ENCODE data around the gene UGT1A9. TPM values are rescaled to one million over a fixed set of nuclear protein-coding genes. Genes with fewer than 3 reads are reported as not detected.

The UGT1A9 gene
- polyA plus RNA-seq, 1 donor (not counting 4 experiments of a cell fraction or from before 2014, with no cell fraction given), result not detected

DNA sequence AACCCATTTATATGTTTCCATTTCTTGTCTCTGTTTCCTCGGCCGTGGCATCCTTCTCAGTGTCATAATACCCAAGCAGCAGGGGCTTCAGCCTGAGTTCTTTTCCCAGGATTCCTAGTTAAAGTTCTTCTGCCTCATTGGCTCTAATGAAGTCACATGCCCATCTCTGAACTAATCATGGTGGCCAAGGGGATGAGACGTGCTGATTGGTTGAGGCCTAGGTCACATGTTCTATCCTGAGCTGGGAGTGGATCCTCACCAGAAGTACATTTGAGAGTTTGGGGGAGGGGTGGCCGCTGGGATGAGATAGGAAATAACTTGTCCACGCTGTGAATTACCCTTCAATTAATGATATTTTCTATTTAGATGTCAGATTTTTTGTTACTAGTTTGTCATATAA lies 37.2 kb downstream of the UGT1A9 start:
- H3K4me1 ChIP-seq (ENCODE audit: control insufficient read depth, extremely low read depth, insufficient read depth, low read length), result peaks cover 38% of the 10 kb centered on the region
- H3K9me3 ChIP-seq (ENCODE audit: control insufficient read depth, low read depth, low read length), result no peaks in the 10 kb centered on the region
- H2AFZ ChIP-seq (ENCODE audit: control insufficient read depth, low read length), result no peak overlapping the region
- H3K27me3 ChIP-seq (ENCODE audit: control insufficient read depth, extremely low read depth, insufficient read depth, low read length), result no peaks in the 10 kb centered on the region
- H3K27ac ChIP-seq (ENCODE audit: control insufficient read depth, insufficient read depth, low read length), result no peak overlapping the region
- H3K9ac ChIP-seq (ENCODE audit: control insufficient read depth, extremely low read depth, insufficient read depth, low read length), result no peak overlapping the region
- FAIRE-seq, result no peak
- H3K4me3 ChIP-seq (ENCODE audit: control insufficient read depth in 2 of 3, extremely low read depth in 1 of 3, insufficient read depth in 2 of 3, low read depth in 1 of 3, low read length in 3 of 3), result no peak overlapping the region
- DNase-seq (ENCODE audit: low read depth, low spot score), result no peak
- no peaks in the 10 kb centered on the region for H4K20me1 ChIP-seq (ENCODE audit: control insufficient read depth, extremely low read depth, insufficient read depth, low read length)
- dilution Hi-C loops (cut with MboI; ENCODE audit: extremely low pct_ligation_motif_present, low sequenced_read_pairs), result no loop called here
- peaks cover 46% of the 10 kb centered on the region for H3K79me2 ChIP-seq (ENCODE audit: control insufficient read depth, insufficient read depth, low read length)
- no peaks in the 10 kb centered on the region for H3K9me1 ChIP-seq (ENCODE audit: control insufficient read depth, extremely low read depth, insufficient read depth, low read length)
- H3K4me2 ChIP-seq (ENCODE audit: control insufficient read depth, extremely low read depth, insufficient read depth, low read depth, low read length), result no peak overlapping the region
- TF ChIP-seq, protein P1, sequence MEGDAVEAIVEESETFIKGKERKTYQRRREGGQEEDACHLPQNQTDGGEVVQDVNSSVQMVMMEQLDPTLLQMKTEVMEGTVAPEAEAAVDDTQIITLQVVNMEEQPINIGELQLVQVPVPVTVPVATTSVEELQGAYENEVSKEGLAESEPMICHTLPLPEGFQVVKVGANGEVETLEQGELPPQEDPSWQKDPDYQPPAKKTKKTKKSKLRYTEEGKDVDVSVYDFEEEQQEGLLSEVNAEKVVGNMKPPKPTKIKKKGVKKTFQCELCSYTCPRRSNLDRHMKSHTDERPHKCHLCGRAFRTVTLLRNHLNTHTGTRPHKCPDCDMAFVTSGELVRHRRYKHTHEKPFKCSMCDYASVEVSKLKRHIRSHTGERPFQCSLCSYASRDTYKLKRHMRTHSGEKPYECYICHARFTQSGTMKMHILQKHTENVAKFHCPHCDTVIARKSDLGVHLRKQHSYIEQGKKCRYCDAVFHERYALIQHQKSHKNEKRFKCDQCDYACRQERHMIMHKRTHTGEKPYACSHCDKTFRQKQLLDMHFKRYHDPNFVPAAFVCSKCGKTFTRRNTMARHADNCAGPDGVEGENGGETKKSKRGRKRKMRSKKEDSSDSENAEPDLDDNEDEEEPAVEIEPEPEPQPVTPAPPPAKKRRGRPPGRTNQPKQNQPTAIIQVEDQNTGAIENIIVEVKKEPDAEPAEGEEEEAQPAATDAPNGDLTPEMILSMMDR (optimal IDR thresholded peaks at IDR 0.05 in 1 of 3, IDR thresholded peaks at IDR 0.05 in 1 of 3, conservative IDR thresholded peaks at IDR 0.05 in 1 of 3; ENCODE audit: extremely low read depth in 1 of 3, insufficient read depth in 2 of 3, low read length in 3 of 3), result no peak
- TF ChIP-seq EZH2 (IDR thresholded peaks at IDR 0.05; ENCODE audit: low read length), result no peak
- H3K36me3 ChIP-seq (ENCODE audit: control insufficient read depth in 2 of 2, extremely low read depth in 1 of 2, insufficient read depth in 2 of 2, low read length in 2 of 2), result peaks cover 3 to 13% of the 10 kb centered on the region in 2 experiments

DNA sequence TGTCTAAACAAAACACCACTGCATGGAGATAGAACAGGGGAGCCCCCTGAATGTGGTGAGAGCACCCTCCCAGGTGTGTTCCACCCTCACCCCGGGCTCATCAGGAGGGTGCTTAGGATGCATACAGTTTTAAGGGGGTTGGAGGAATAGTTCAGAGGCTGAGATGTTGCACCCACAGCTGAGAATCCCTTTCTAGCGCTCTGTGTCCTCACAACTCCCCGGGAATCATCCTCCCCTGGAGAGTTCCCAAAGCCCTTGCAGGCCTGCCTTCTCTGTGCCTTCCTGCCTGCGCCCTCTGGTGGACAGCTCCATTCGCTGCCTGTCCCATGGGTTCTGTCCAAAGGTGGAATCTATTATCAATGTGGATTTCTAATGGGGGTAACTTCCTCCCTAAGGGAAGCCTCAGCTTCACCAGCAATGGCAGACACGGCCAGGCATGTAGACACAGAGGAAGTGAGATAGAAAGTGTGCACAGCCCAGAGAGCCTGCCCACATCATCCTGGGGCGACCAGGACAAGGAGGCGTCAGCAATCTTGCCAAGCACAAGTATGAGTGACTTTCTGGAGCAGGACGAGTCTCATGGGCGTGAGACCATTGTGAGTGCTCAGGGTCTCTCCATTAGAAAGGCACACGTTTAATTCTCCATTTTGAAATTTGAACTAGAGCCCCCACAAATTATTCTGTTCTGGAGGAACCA lies 39.8 kb downstream of the UGT1A9 start:
- Histone ChIP-seq H3K36me3 (ENCODE audit: control insufficient read depth in 2 of 2, extremely low read depth in 1 of 2, insufficient read depth in 2 of 2, low read length in 2 of 2) (peaks cover 3 to 13% of the 10 kb centered on the region in 2 experiments), H3K4me1 (ENCODE audit: control insufficient read depth, extremely low read depth, insufficient read depth, low read length) (peaks cover 27% of the 10 kb centered on the region), H3K27me3 (ENCODE audit: control insufficient read depth, extremely low read depth, insufficient read depth, low read length) (no peaks in the 10 kb centered on the region), H3K9me1 (ENCODE audit: control insufficient read depth, extremely low read depth, insufficient read depth, low read length) (no peaks in the 10 kb centered on the region), H3K4me2 (ENCODE audit: control insufficient read depth, extremely low read depth, insufficient read depth, low read depth, low read length) (no peak overlapping the region), H2AFZ (ENCODE audit: control insufficient read depth, low read length) (no peak overlapping the region), H3K9ac (ENCODE audit: control insufficient read depth, extremely low read depth, insufficient read depth, low read length) (no peak overlapping the region), H3K27ac (ENCODE audit: control insufficient read depth, insufficient read depth, low read length) (no peak overlapping the region), H3K79me2 (ENCODE audit: control insufficient read depth, insufficient read depth, low read length) (peaks cover 47% of the 10 kb centered on the region), H3K9me3 (ENCODE audit: control insufficient read depth, low read depth, low read length) (no peaks in the 10 kb centered on the region), H4K20me1 (ENCODE audit: control insufficient read depth, extremely low read depth, insufficient read depth, low read length) (no peaks in the 10 kb centered on the region), H3K4me3 (ENCODE audit: control insufficient read depth in 2 of 3, extremely low read depth in 1 of 3, insufficient read depth in 2 of 3, low read depth in 1 of 3, low read length in 3 of 3) (no peak overlapping the region)
- no peak for TF ChIP-seq EZH2 (IDR thresholded peaks at IDR 0.05; ENCODE audit: low read length)
- TF ChIP-seq, protein P1 (optimal IDR thresholded peaks at IDR 0.05 in 1 of 3, IDR thresholded peaks at IDR 0.05 in 1 of 3, conservative IDR thresholded peaks at IDR 0.05 in 1 of 3; ENCODE audit: extremely low read depth in 1 of 3, insufficient read depth in 2 of 3, low read length in 3 of 3), result peak; percentile 83 to 94 (median 86)
- FAIRE-seq (peak; percentile 90), DNase-seq (ENCODE audit: low read depth, low spot score) (no peak)
- dilution Hi-C loops (cut with MboI; ENCODE audit: extremely low pct_ligation_motif_present, low sequenced_read_pairs), result no loop called here

Data from keratinocyte (primary cell).